LNCAP (cell line): Measurements from ENCODE around the gene GP1BB.

Experiments
- TF ChIP-seq, protein P1 (sequence below): fragments of 450-650 bp; IDR thresholded peaks from 2 replicates; pipeline ENCODE4 v1.5.1; 2017; ENCODE audit warnings: mild to moderate bottlenecking

Gene GP1BB

DNA sequence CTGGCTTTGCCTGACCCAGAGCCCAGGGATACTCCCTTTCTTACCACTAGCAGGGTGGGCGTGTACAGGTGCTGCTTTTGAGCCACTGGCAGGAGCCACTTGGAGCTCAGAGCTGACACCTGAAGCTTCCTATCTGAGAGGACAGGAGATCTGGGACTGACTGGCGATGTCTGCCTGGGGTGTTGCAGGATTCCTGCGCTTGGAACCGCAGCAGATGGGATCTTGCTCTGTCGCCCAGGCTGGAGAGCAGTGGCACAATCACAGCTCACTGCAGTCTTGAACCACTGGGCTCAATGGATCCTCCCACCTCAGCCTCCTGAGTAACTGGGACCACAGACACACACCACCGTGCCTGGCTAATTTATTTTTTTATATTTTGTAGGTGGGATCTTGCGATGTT is 17.7 kb downstream of the GP1BB start:
- TF ChIP-seq, protein P1, sequence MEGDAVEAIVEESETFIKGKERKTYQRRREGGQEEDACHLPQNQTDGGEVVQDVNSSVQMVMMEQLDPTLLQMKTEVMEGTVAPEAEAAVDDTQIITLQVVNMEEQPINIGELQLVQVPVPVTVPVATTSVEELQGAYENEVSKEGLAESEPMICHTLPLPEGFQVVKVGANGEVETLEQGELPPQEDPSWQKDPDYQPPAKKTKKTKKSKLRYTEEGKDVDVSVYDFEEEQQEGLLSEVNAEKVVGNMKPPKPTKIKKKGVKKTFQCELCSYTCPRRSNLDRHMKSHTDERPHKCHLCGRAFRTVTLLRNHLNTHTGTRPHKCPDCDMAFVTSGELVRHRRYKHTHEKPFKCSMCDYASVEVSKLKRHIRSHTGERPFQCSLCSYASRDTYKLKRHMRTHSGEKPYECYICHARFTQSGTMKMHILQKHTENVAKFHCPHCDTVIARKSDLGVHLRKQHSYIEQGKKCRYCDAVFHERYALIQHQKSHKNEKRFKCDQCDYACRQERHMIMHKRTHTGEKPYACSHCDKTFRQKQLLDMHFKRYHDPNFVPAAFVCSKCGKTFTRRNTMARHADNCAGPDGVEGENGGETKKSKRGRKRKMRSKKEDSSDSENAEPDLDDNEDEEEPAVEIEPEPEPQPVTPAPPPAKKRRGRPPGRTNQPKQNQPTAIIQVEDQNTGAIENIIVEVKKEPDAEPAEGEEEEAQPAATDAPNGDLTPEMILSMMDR, result no peak

DNA sequence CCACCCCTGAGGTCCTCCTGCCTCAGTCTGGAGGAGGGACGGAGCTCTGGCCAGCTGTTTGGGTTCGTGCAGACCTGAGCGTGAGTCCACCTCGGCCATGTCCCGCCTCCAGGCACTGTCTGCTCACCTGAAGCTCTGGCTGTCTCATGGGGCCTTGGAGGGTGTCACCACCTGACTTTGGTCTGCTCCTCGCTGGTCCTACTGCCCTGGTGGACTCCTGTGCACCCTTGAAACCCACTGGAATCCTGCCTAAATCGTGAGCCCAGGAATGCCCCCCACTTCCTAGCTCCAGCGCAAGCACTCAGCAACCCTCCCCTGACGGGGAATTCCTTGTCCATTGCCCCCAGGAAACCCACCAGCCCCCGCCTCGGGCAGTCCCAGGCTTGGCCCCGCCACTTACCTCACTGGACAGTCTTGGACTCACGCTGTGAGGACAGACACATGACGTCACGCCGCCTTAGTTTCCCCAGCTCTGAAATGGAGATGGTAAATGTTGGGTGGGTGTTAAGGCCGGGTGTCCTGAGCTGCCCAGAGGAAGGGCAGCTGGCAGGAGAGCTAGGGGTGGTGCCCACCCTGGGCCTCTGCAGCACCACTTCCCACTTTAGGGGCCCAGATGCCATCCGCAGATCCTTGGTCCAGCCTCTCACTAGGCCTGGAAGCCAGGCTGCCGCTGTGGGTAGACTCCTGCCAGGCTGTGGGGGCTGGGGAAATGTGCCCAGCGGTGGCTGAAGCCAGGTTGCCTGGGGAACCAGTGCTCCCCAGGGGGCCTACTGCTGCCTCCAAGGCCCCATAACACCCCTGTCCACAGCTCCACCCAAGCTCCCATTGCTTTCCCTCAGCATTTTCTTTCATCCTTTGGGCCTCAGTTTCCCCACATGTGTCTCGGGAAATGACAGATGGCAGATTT is 19.1 kb downstream of the GP1BB start:
- TF ChIP-seq, protein P1, result no peak

DNA sequence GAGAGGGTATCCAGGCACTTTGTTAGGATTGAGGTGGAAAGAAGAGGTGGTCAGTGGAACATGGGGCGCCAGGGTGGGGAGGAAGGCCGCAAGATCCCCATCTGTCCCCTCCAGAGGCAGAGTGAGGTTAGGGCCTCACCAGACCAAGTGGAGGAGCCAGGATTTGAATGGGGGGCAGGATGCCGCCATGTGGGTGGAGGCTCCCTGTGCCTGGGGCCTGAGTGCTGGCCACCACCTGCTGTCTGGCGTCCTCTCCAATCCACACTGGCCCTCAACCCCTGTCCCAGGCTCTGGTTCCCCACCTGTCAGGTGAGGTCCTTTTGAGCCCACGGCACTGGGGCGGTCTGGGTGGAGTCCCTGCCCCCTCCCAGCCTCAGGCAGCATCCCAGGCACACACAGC is 19.7 kb downstream of the GP1BB start:
- TF ChIP-seq, protein P1, result no peak

DNA sequence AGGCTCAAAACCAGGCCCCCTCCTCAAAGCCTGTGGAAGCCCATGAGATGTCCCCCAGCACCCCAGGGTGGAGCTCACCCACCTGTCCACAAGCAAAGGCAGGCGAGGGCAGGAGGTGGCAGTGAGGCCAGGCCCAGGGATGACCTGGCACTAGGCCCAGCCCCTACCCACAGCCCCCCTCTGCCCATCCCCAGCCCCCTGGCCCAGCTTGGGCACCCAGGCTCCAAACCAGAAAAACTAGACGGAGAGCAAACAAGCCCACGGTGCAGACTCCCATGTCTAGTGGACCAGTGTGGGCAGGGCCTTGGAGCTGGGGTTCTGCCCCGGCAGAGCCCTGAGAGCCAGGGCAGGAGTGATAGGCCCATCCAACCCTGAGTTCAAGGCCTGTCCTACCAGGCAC is 20.3 kb downstream of the GP1BB start:
- TF ChIP-seq, protein P1, result no peak

DNA sequence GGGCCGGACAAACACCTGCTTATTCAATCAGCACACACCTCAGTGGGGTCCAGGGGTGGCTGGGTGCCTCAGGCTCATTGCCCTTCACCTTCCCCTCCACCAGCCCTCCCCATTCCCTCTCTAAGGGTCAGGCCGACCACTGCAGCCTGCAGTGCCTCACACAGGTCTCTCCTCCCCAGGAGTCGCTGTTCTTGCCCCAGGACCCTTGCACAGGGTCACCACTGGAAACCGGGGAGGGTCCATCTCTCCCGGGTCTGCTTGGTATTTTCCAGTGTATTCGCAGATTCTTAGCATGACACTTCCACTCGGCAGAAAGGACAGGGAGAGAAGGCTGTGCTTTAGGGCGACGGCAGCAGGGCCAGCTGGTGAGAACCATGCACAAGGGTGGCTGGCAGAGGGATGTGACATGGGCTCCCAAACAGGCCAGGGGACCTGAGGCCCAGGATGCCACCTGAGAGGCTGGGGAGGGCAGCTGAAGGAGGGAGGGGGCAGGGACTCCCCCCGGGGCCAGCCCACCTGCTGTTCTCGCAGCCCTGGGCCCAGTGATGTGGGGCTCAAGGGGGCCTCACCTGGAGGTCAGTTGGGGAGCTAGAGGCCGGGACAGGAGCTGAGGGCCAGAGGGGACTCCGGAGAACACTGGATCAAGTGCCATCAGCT is 21.1 kb downstream of the GP1BB start:
- TF ChIP-seq, protein P1, result no peak

DNA sequence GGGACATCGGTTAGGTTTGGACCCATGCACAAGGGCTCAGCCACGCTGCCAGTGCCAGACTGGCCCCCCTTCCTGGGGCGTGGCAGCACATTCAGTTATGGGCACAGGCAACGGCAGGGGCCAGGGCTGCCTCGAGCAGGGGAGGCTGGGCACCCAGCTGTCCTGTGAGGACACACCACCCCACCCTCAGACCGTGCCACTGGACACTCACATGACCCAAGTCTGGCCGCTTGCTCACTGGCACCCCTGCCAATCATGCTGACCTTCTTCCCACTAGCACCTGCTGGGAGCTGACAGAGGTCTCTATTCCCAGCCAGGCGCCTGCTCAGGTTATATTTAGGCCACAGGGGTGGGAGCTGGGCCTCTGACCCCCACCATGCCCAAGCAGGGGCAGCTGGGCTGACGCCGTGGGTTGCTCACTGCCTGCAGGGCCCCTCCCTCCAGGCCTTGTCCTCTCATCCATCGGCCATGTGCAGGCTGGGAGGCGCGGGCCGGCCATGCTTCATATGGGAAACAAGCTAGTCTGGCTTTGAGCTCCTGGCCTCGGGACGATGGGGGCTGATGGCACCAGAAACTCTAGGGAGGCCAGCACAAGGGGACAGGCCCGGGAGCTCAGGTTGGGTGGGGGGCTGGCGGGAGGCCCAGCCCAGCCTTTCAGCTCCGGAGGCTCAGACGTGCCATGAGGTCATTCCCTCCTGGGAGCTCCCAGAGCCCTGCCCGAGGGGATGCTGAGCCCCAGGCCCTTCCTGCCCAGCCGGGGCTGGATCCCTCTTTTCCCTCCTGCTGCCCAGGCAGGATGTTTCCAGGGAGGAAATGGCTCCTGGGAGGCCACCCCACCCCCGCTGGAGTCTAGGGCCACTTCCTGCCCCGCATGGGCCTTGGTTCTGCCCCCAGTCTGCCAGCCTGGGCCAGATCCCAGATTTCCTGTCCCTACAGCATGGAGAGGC is 22.1 kb downstream of the GP1BB start:
- TF ChIP-seq, protein P1, result no peak

DNA sequence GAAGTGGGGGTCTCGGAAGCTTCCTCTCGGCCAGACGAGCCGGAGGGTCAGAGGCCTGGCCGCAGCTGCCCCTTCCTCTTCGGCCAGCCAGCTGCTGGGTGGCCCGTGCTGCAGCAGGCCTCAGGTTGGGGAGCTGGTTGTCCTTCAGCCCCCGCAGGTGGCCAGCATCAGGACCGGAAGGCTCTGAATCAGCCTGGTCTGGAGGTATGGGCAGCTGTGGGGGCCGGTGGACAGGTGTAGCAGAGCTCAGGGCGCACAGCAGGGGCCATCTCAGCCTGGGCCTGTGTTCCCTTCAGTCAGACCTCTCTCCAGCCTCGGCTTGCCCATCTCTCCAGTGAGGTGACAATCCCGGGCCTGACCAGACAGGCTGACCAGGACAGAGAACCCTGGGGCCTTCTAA is 23.4 kb downstream of the GP1BB start:
- TF ChIP-seq, protein P1, result no peak
